CD14-positive monocyte (primary cell): ENCODE results near the gene S1PR2. TPM values are rescaled to one million over a fixed set of nuclear protein-coding genes. Genes with fewer than 3 reads are reported as not detected.

Experiments
- DNase-seq, 3 donors: peaks; one replicate each; pipeline ENCODE4 v3.0.0-alpha.2; 2011 to 2022
- H2AFZ ChIP-seq: 2 replicates; pipeline ENCODE4 v1.6.0; 2012; ENCODE audit warnings: mild to moderate bottlenecking, low read depth, low read length, inconsistent platforms; ENCODE audit not compliant: insufficient read depth, poor library complexity, severe bottlenecking
- H3K27ac ChIP-seq, 2 donors: 1 replicate in 1 of 2; 2 replicates in 1 of 2; pipeline ENCODE4 v1.5.1; 2012 to 2013; ENCODE audit warnings: low read length in 2 of 2, control low read depth in 1 of 2, inconsistent platforms in 1 of 2, low read depth in 1 of 2, mild to moderate bottlenecking in 1 of 2
- H3K27me3 ChIP-seq, 2 donors: one replicate each; pipeline versions ENCODE4 v1.6.0 to v1.6.1; 2011 to 2013; ENCODE audit warnings: low read length in 2 of 2; ENCODE audit not compliant: control insufficient read depth in 2 of 2, insufficient read depth in 2 of 2
- H3K36me3 ChIP-seq, 2 donors: replicated peaks in 1 of 2; 1 replicate in 1 of 2; 2 replicates in 1 of 2; pipeline versions ENCODE4 v1.5.1 to v1.6.1; 2012 to 2013; ENCODE audit warnings: low read length in 2 of 2, control low read depth in 1 of 2, inconsistent platforms in 1 of 2, mild to moderate bottlenecking in 1 of 2; ENCODE audit not compliant: insufficient read depth in 2 of 2, control insufficient read depth in 1 of 2
- H3K4me1 ChIP-seq, 2 donors: 1 replicate in 1 of 2; 2 replicates in 1 of 2; pipeline versions ENCODE4 v1.5.1 to v1.6.1; 2012 to 2013; ENCODE audit warnings: low read length in 2 of 2, control low read depth in 1 of 2, inconsistent platforms in 1 of 2, mild to moderate bottlenecking in 1 of 2, moderate library complexity in 1 of 2; ENCODE audit not compliant: insufficient read depth in 2 of 2, control insufficient read depth in 1 of 2
- H3K4me2 ChIP-seq: replicated peaks from 2 replicates; pipeline ENCODE3; 2012; ENCODE audit warnings: low read length, moderate library complexity, mild to moderate bottlenecking; ENCODE audit not compliant: poor library complexity, severe bottlenecking; ENCODE audit errors: extremely low read depth
- H3K4me3 ChIP-seq, 3 experiments: fragments of 200-600 bp in 1 of 3; sonication (generic) in 1 of 3; replicated peaks in 1 of 3; 1 replicate in 2 of 3; 2 replicates in 1 of 3; pipeline ENCODE4 v1.5.1; 2011 to 2013; ENCODE audit warnings: low read length in 3 of 3, mild to moderate bottlenecking in 3 of 3, control low read depth in 2 of 3, low read depth in 2 of 3, inconsistent platforms in 1 of 3, moderate library complexity in 1 of 3
- H3K79me2 ChIP-seq: 2 replicates; pipeline ENCODE4 v1.6.0; 2012; ENCODE audit warnings: mild to moderate bottlenecking, control low read depth, inconsistent platforms, low read length, moderate library complexity; ENCODE audit not compliant: insufficient read depth
- H3K9ac ChIP-seq: 2 replicates; pipeline ENCODE4 v1.6.0; 2017; ENCODE audit warnings: low read length, mild to moderate bottlenecking; ENCODE audit not compliant: insufficient read depth, poor library complexity, severe bottlenecking
- H3K9me3 ChIP-seq, 2 donors: replicated peaks in 1 of 2; 1 replicate in 1 of 2; 2 replicates in 1 of 2; pipeline versions ENCODE4 v1.5.1 to v1.6.1; 2012 to 2013; ENCODE audit warnings: low read length in 2 of 2, control low read depth in 1 of 2; ENCODE audit not compliant: control insufficient read depth in 1 of 2, insufficient read depth in 1 of 2
- H4K20me1 ChIP-seq: 2 replicates; pipeline ENCODE4 v1.6.0; 2012; ENCODE audit warnings: mild to moderate bottlenecking, low read length, control low read depth, moderate library complexity; ENCODE audit not compliant: insufficient read depth
- H3K27ac Mint-ChIP-seq, 7 donors: one replicate each; pipeline ENCODE4 v1.8.0; 2020; ENCODE audit warnings: mild to moderate bottlenecking in 7 of 7, mixed read lengths in 7 of 7, moderate library complexity in 6 of 7, inconsistent platforms in 2 of 7
- H3K27me3 Mint-ChIP-seq, 3 donors: one replicate each; pipeline ENCODE4 v1.8.0; 2021 to 2022; ENCODE audit warnings: low read depth in 3 of 3, mild to moderate bottlenecking in 3 of 3, mixed read lengths in 3 of 3, moderate library complexity in 3 of 3, inconsistent platforms in 1 of 3
- H3K36me3 Mint-ChIP-seq, 2 donors: one replicate each; pipeline ENCODE4 v1.8.0; 2020; ENCODE audit warnings: mixed read lengths in 2 of 2, inconsistent platforms in 1 of 2, mild to moderate bottlenecking in 1 of 2
- H3K4me1 Mint-ChIP-seq: one replicate; pipeline ENCODE4 v1.8.0; 2020; ENCODE audit warnings: mild to moderate bottlenecking, mixed read lengths
- H3K4me3 Mint-ChIP-seq, 2 donors: one replicate each; pipeline ENCODE4 v1.8.0; 2020; ENCODE audit warnings: mild to moderate bottlenecking in 2 of 2, mixed read lengths in 2 of 2, moderate library complexity in 1 of 2
- H3K9me3 Mint-ChIP-seq, 7 donors: one replicate each; pipeline ENCODE4 v1.8.0; 2020 to 2022; ENCODE audit warnings: mixed read lengths in 7 of 7, mild to moderate bottlenecking in 6 of 7, moderate library complexity in 6 of 7, inconsistent platforms in 2 of 7
- CTCF ChIP-seq: fragments of 200-600 bp; IDR thresholded peaks from one replicate; pipeline ENCODE4 v1.8.0; 2022; ENCODE audit warnings: antibody characterized with exemption, mild to moderate bottlenecking
- WGBS: methylation state at CpG from one replicate; pipeline ENCODE4 v1.1.5; 2013; ENCODE audit warnings: missing lambda C conversion rate; ENCODE audit not compliant: insufficient coverage; 5-methylcytosine and 5-hydroxymethylcytosine counted together
- intact Hi-C, 2 donors: fragments of 100-400 bp; cut with micrococcal nuclease; formaldehyde crosslinking; loops; one replicate each; pipeline versions ENCODE4 v1.15.0 to v1.15.1; 2023
- polyA plus RNA-seq, 3 donors: library from polyadenylated mRNA; depleted of rRNA in 1 of 3; unstranded in 2 of 3; stranded (reverse) in 1 of 3; fragments of 300-500 nt in 2 of 3; fragments of >200 nt in 1 of 3; fragmentation: Illumina TruSeq in 2 of 3; gene quantifications; 1 replicate in 2 of 3; 2 replicates in 1 of 3; pipeline ENCODE4 v1.2.3, GENCODE V29; 2012 to 2021

S1PR2 gene
- polyA plus RNA-seq, 3 donors: 0.40 to 2.0 (median 0.55) TPM

- H3K36me3 Mint-ChIP-seq: peaks cover 0 to 7% of the 10 kb centered on the region in 2 donors
- H3K27me3 Mint-ChIP-seq: peaks cover 15 to 24% (median 16%) of the 10 kb centered on the region in 3 donors
- Histone ChIP-seq H3K27ac (no peak overlapping the region), H2AFZ (no peak overlapping the region), H3K36me3 (no peaks in the 10 kb centered on the region), H3K9ac (no peak overlapping the region), H3K4me2 (no peak overlapping the region), H4K20me1 (no peaks in the 10 kb centered on the region), H3K27me3 (peaks cover 0 to 13% of the 10 kb centered on the region in 2 donors), H3K79me2 (no peaks in the 10 kb centered on the region), H3K9me3 (peaks cover 0 to 6% of the 10 kb centered on the region in 2 donors), H3K4me1 (peaks cover 26 to 38% of the 10 kb centered on the region in 2 donors), H3K4me3 (no peak overlapping the region)
- intact Hi-C loops: no loop called here
- no peak for DNase-seq
- H3K4me1 Mint-ChIP-seq: peaks cover 28% of the 10 kb centered on the region
- no peak overlapping the region for H3K4me3 Mint-ChIP-seq
- 100% methylated on average over 4 of the region's 6 CpGs for WGBS
- H3K27ac Mint-ChIP-seq: no peak overlapping the region
- peaks cover 0 to 2% (median 0%) of the 10 kb centered on the region in 7 donors for H3K9me3 Mint-ChIP-seq
- no peak for TF ChIP-seq CTCF
These were observed 5.1 kb downstream of the S1PR2 start for GRCh38 chr19:10226021-10226375.

DNA sequence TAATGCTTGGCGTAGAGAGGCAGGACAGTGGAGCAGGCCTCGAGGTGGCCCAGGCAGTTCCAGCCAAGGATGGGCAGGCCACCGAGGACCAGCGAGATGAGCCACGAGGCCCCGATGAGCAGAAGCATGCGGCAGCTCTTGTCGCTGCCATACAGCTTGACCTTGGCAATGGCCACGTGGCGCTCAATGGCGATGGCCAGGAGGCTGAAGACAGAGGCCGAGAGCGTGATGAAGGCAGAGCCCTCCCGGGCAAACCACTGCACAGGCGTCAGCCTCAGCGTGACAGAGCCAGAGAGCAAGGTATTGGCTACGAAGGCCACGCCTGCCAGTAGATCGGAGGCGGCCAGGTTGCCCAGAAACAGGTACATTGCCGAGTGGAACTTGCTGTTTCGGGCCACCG lies 6.8 kb downstream of the S1PR2 start:
- Histone ChIP-seq H3K79me2 (no peaks in the 10 kb centered on the region), H3K9me3 (peaks cover 0 to 6% of the 10 kb centered on the region in 2 donors), H3K4me3 (no peak overlapping the region), H3K4me1 (peaks cover 16 to 34% of the 10 kb centered on the region in 2 donors), H4K20me1 (no peaks in the 10 kb centered on the region), H3K36me3 (no peaks in the 10 kb centered on the region), H2AFZ (no peak overlapping the region), H3K27me3 (no peaks in the 10 kb centered on the region), H3K9ac (no peak overlapping the region), H3K4me2 (no peak overlapping the region), H3K27ac (no peak overlapping the region)
- WGBS: 98% methylated on average over 23 of the region's 23 CpGs
- Mint-ChIP-seq H3K4me3 (no peak overlapping the region), H3K36me3 (peaks cover 0 to 7% of the 10 kb centered on the region in 2 donors), H3K9me3 (peaks cover 0 to 2% (median 0%) of the 10 kb centered on the region in 7 donors), H3K27me3 (peaks cover 5 to 13% (median 11%) of the 10 kb centered on the region in 3 donors), H3K27ac (no peak overlapping the region), H3K4me1 (peaks cover 26% of the 10 kb centered on the region)
- no peak for DNase-seq
- intact Hi-C loops: no loop called here
- TF ChIP-seq CTCF: no peak
